Measurements from ENCODE around the gene CHMP2B. TPM values are rescaled to one million over a fixed set of nuclear protein-coding genes. Genes with fewer than 3 reads are reported as not detected.

Gene CHMP2B
- total and polyA plus RNA-seq, 2 of the 4 experiments (the other 2 are of a cell fraction): 6.8 to 14.0 TPM

- DNase-seq (no peak), ATAC-seq (ENCODE audit: low read depth) (no peak)
- Histone ChIP-seq H3K9ac (ENCODE audit: low read depth, low read length) (no peak within 1 kb of the TSS), H3K27me3 (ENCODE audit: control insufficient read depth, insufficient read depth, low read length) (no peaks in the 10 kb centered on the region), H3K14ac (replicated peaks; ENCODE audit: low read depth, low read length) (no peak within 1 kb of the TSS), H2BK20ac (ENCODE audit: low read depth, low read length) (no peak within 1 kb of the TSS), H4K5ac (ENCODE audit: low read depth, low read length) (no peak within 1 kb of the TSS), H3K36me3 (ENCODE audit: control insufficient read depth, insufficient read depth, low read length) (no peaks in the 10 kb centered on the region), H2AFZ (replicated peaks; ENCODE audit: low read length, poor library complexity) (no peak within 1 kb of the TSS), H3K18ac (ENCODE audit: low read depth, low read length) (no peak within 1 kb of the TSS), H2BK5ac (ENCODE audit: low read depth, low read length, poor library complexity, severe bottlenecking) (no peak within 1 kb of the TSS), H4K8ac (ENCODE audit: low read depth in 2 of 2, low read length in 2 of 2) (no peak within 1 kb of the TSS), H4K91ac (ENCODE audit: insufficient read depth, low read depth, low read length) (no peak within 1 kb of the TSS), H3K23ac (ENCODE audit: low read depth, low read length) (no peak within 1 kb of the TSS), H3K79me1 (ENCODE audit: low read depth in 1 of 2, low read length in 2 of 2) (no peaks in the 10 kb centered on the region), H3K9me1 (ENCODE audit: insufficient read depth, low read length) (no peaks in the 10 kb centered on the region), H3K56ac (ENCODE audit: extremely low read depth, insufficient read depth, low read length) (no peak within 1 kb of the TSS), H2AK5ac (ENCODE audit: low read depth, low read length) (no peak within 1 kb of the TSS), H3K27ac (ENCODE audit: insufficient read depth, low read length) (no peak within 1 kb of the TSS), H3K4me2 (ENCODE audit: low read depth, low read length) (no peak within 1 kb of the TSS), H2BK120ac (ENCODE audit: low read depth, low read length) (no peak within 1 kb of the TSS), H2AK9ac (replicated peaks; ENCODE audit: low read depth, low read length, poor library complexity) (no peak within 1 kb of the TSS), H3K4me3 (ENCODE audit: insufficient read depth, low read depth, low read length) (no peak within 1 kb of the TSS), H4K20me1 (ENCODE audit: insufficient read depth, low read length) (no peaks in the 10 kb centered on the region), H3K9me3 (ENCODE audit: control insufficient read depth, insufficient read depth, low read length) (no peaks in the 10 kb centered on the region), H3K4me1 (ENCODE audit: control insufficient read depth, insufficient read depth, low read length) (no peaks in the 10 kb centered on the region), H2BK15ac (ENCODE audit: low read depth, low read length) (no peak within 1 kb of the TSS), H3K4ac (ENCODE audit: low read depth, low read length) (no peak within 1 kb of the TSS)
- BruUV-seq (replicated peaks): no TSS peak
- TF ChIP-seq FOS (IDR thresholded peaks at IDR 0.05; ENCODE audit: low read depth, low read length) (no peak), MAZ (IDR thresholded peaks at IDR 0.05; ENCODE audit: borderline replicate concordance, low read depth, low read length) (no peak), SMC3 (IDR thresholded peaks at IDR 0.05; ENCODE audit: low read depth, low read length) (no peak), CEBPB (IDR thresholded peaks at IDR 0.05; ENCODE audit: low read depth, low read length) (no peak), NFE2L2 (IDR thresholded peaks at IDR 0.05; ENCODE audit: low read depth, low read length) (no peak), RFX5 (IDR thresholded peaks at IDR 0.05; ENCODE audit: low read depth, low read length) (no peak), BHLHE40 (IDR thresholded peaks at IDR 0.05; ENCODE audit: low read depth, low read length) (no peak), MAFK (IDR thresholded peaks at IDR 0.05; ENCODE audit: low read depth, low read length) (no peak), POLR2A (IDR thresholded peaks at IDR 0.05; ENCODE audit: low read depth, low read length) (no peak), RCOR1 (IDR thresholded peaks at IDR 0.05; ENCODE audit: insufficient replicate concordance, low read length) (no peak), MXI1 (IDR thresholded peaks at IDR 0.05; ENCODE audit: borderline replicate concordance, low read depth, low read length) (no peak), RAD21 (IDR thresholded peaks at IDR 0.05; ENCODE audit: low read length) (no peak), CHD1 (IDR thresholded peaks at IDR 0.05; ENCODE audit: low read depth, low read length) (no peak)
- TF ChIP-seq, protein P1, sequence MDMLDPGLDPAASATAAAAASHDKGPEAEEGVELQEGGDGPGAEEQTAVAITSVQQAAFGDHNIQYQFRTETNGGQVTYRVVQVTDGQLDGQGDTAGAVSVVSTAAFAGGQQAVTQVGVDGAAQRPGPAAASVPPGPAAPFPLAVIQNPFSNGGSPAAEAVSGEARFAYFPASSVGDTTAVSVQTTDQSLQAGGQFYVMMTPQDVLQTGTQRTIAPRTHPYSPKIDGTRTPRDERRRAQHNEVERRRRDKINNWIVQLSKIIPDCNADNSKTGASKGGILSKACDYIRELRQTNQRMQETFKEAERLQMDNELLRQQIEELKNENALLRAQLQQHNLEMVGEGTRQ (IDR thresholded peaks at IDR 0.05; ENCODE audit: low read depth, low read length): no peak
- TF ChIP-seq, protein P2, sequence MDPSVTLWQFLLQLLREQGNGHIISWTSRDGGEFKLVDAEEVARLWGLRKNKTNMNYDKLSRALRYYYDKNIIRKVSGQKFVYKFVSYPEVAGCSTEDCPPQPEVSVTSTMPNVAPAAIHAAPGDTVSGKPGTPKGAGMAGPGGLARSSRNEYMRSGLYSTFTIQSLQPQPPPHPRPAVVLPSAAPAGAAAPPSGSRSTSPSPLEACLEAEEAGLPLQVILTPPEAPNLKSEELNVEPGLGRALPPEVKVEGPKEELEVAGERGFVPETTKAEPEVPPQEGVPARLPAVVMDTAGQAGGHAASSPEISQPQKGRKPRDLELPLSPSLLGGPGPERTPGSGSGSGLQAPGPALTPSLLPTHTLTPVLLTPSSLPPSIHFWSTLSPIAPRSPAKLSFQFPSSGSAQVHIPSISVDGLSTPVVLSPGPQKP (IDR thresholded peaks at IDR 0.05; ENCODE audit: borderline replicate concordance, low read depth, low read length): no peak
- TF ChIP-seq, protein P3, sequence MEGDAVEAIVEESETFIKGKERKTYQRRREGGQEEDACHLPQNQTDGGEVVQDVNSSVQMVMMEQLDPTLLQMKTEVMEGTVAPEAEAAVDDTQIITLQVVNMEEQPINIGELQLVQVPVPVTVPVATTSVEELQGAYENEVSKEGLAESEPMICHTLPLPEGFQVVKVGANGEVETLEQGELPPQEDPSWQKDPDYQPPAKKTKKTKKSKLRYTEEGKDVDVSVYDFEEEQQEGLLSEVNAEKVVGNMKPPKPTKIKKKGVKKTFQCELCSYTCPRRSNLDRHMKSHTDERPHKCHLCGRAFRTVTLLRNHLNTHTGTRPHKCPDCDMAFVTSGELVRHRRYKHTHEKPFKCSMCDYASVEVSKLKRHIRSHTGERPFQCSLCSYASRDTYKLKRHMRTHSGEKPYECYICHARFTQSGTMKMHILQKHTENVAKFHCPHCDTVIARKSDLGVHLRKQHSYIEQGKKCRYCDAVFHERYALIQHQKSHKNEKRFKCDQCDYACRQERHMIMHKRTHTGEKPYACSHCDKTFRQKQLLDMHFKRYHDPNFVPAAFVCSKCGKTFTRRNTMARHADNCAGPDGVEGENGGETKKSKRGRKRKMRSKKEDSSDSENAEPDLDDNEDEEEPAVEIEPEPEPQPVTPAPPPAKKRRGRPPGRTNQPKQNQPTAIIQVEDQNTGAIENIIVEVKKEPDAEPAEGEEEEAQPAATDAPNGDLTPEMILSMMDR (conservative IDR thresholded peaks at IDR 0.05; ENCODE audit: low read depth, low read length): no peak
- CTCF ChIA-PET: interaction anchor here (0.9 to 2.3 kb wide), 2 partner anchors 17 kb away, joined by 3 to 9 read pairs; no protein-coding TSS in a partner anchor
- no CpG with 5 or more reads among the region's 6 CpGs for WGBS, 2 experiments (ENCODE audit: extremely low coverage in 2 of 2, insufficient read length in 1 of 2)
- in situ Hi-C loops (cut with MboI; ENCODE audit: low sequenced_read_pairs) (no loop called here), dilution Hi-C loops (cut with HindIII; ENCODE audit: low sequenced_read_pairs, unreplicated experiment) (no loop called here), intact Hi-C loops (cut with micrococcal nuclease) (no loop called here)
- POLR2A ChIA-PET (ENCODE audit: unreplicated experiment): no interaction called here
Observed at GRCh38 chr3:87276484-87276883, 49.4 kb downstream of the CHMP2B start, which contains the start of gene POU1F1. Gene POU1F1 (minus strand): TSS chr3:87276584. CDS start chr3:87276462, 122 bp downstream.
